SKM-1 treated with dmso at 0.1 percent for 144 hours (cell line): ENCODE measurements around the gene ZNF860.
"Not testable (repeated sequence)": the region's sequence is repeated elsewhere in the genome, so short reads cannot be mapped to it uniquely, and the experiment has no call there.

Source experiments
- DNase-seq: peaks from one replicate; lab custom pipeline; 2025; ENCODE audit not compliant: unreplicated experiment; lab: John Stamatoyannopoulos, UW

ZNF860 gene

GRCh38 chr3:31995026-31995425, 13.5 kb downstream of the ZNF860 start:
- DNase-seq: not testable (repeated sequence)

GRCh38 chr3:31996195-31996594, 14.6 kb downstream of the ZNF860 start:
- no peak for DNase-seq

- DNase-seq: no peak
These were observed 15.9 kb downstream of the ZNF860 start for GRCh38 chr3:31997500-31997899.

- no peak for DNase-seq
These were observed 18.4 kb downstream of the ZNF860 start for GRCh38 chr3:31999907-32000439.

GRCh38 chr3:32000877-32001276, 19.3 kb downstream of the ZNF860 start:
- no peak for DNase-seq

- DNase-seq: no peak
These were observed 21.2 kb downstream of the ZNF860 start for GRCh38 chr3:32002561-32003368.

GRCh38 chr3:32003380-32003779, 21.8 kb downstream of the ZNF860 start:
- no peak for DNase-seq

- no peak for DNase-seq
These were observed 22.7 kb downstream of the ZNF860 start for GRCh38 chr3:32004113-32004765.

GRCh38 chr3:32009101-32009500, 27.6 kb downstream of the ZNF860 start:
- no peak for DNase-seq

- no peak for DNase-seq
These were observed 28.4 kb downstream of the ZNF860 start for GRCh38 chr3:32009957-32010356.

GRCh38 chr3:32010699-32011098, 29.1 kb downstream of the ZNF860 start:
- DNase-seq: not testable (repeated sequence)

GRCh38 chr3:32015638-32016037, 34.1 kb downstream of the ZNF860 start:
- DNase-seq: not testable (repeated sequence)

GRCh38 chr3:32017286-32017685, 35.7 kb downstream of the ZNF860 start:
- DNase-seq: no peak

- DNase-seq: peak; percentile 71
These were observed 37.4 kb downstream of the ZNF860 start for GRCh38 chr3:32018757-32019564.

- no peak for DNase-seq
These were observed 39.6 kb downstream of the ZNF860 start for GRCh38 chr3:32021155-32021554.

- no peak for DNase-seq
These were observed 40.2 kb downstream of the ZNF860 start for GRCh38 chr3:32021748-32022147.

- no peak for DNase-seq
These were observed 41.4 kb downstream of the ZNF860 start for GRCh38 chr3:32022947-32023346.

- no peak for DNase-seq
These were observed 45.0 kb downstream of the ZNF860 start for GRCh38 chr3:32026593-32026992.

- no peak for DNase-seq
These were observed 56.4 kb downstream of the ZNF860 start for GRCh38 chr3:32037932-32038267.

GRCh38 chr3:32041316-32041715, 59.8 kb downstream of the ZNF860 start:
- no peak for DNase-seq
